ENCODE results near the gene ZNF285.

ZNF285 gene

GRCh38 chr19:44401139-44402115, at the start of gene ZNF285:
Gene ZNF285 (minus strand): TSS chr19:44401608. CDS start chr19:44397213, 4,395 bp downstream.
- Histone ChIP-seq H3K4me3 (ENCODE audit: low read depth, low read length) (peak within 1 kb of the TSS; percentile 72), H3K79me2 (no peaks in the 10 kb centered on the region), H3K36me3 (ENCODE audit: control insufficient read depth, insufficient read depth, low read length) (peaks cover 4% of the 10 kb centered on the region), H3K27me3 (ENCODE audit: control insufficient read depth, insufficient read depth, low read length) (no peaks in the 10 kb centered on the region), H3K9ac (no peak within 1 kb of the TSS), H3K27ac (no peak within 1 kb of the TSS), H3K9me3 (ENCODE audit: control insufficient read depth, low read length) (peaks cover 4% of the 10 kb centered on the region), H3K4me2 (ENCODE audit: low read length) (peak within 1 kb of the TSS; percentile 66), H2AFZ (no peak within 1 kb of the TSS), H3K4me1 (no peaks in the 10 kb centered on the region)
- TF ChIP-seq, protein P1, sequence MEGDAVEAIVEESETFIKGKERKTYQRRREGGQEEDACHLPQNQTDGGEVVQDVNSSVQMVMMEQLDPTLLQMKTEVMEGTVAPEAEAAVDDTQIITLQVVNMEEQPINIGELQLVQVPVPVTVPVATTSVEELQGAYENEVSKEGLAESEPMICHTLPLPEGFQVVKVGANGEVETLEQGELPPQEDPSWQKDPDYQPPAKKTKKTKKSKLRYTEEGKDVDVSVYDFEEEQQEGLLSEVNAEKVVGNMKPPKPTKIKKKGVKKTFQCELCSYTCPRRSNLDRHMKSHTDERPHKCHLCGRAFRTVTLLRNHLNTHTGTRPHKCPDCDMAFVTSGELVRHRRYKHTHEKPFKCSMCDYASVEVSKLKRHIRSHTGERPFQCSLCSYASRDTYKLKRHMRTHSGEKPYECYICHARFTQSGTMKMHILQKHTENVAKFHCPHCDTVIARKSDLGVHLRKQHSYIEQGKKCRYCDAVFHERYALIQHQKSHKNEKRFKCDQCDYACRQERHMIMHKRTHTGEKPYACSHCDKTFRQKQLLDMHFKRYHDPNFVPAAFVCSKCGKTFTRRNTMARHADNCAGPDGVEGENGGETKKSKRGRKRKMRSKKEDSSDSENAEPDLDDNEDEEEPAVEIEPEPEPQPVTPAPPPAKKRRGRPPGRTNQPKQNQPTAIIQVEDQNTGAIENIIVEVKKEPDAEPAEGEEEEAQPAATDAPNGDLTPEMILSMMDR (IDR thresholded peaks at IDR 0.05): no peak

- H3K4me3 ChIP-seq (ENCODE audit: low read depth, low read length): peak within 1 kb of the TSS; percentile 76
- TF ChIP-seq, protein P1 (IDR thresholded peaks at IDR 0.05): no peak
- H3K79me2 ChIP-seq: no peaks in the 10 kb centered on the region
- no peak within 1 kb of the TSS for H3K27ac ChIP-seq
- H2AFZ ChIP-seq: no peak within 1 kb of the TSS
- H3K36me3 ChIP-seq (ENCODE audit: control insufficient read depth, insufficient read depth, low read length): no peaks in the 10 kb centered on the region
- no peaks in the 10 kb centered on the region for H3K27me3 ChIP-seq (ENCODE audit: control insufficient read depth, insufficient read depth, low read length)
- no peaks in the 10 kb centered on the region for H3K9me3 ChIP-seq (ENCODE audit: control insufficient read depth, low read length)
- H3K4me2 ChIP-seq (ENCODE audit: low read length): peak within 1 kb of the TSS; percentile 80
- no peak within 1 kb of the TSS for H3K9ac ChIP-seq
- H3K4me1 ChIP-seq: no peaks in the 10 kb centered on the region
Observed at GRCh38 chr19:44447916-44448674, 46.7 kb upstream of the ZNF285 start, which contains the start of gene ZNF229. Gene ZNF229 (minus strand): TSS chr19:44448472. CDS start chr19:44442847, 5,625 bp downstream.

GRCh38 chr19:44438441-44438840, 37.0 kb upstream of the ZNF285 start:
- no peaks in the 10 kb centered on the region for H3K4me1 ChIP-seq
- no peaks in the 10 kb centered on the region for H3K79me2 ChIP-seq
- H2AFZ ChIP-seq: no peak overlapping the region
- TF ChIP-seq, protein P1 (IDR thresholded peaks at IDR 0.05): no peak
- no peak overlapping the region for H3K4me3 ChIP-seq (ENCODE audit: low read depth, low read length)
- no peaks in the 10 kb centered on the region for H3K9me3 ChIP-seq (ENCODE audit: control insufficient read depth, low read length)
- H3K27ac ChIP-seq: no peak overlapping the region
- H3K9ac ChIP-seq: no peak overlapping the region
- no peaks in the 10 kb centered on the region for H3K36me3 ChIP-seq (ENCODE audit: control insufficient read depth, insufficient read depth, low read length)
- H3K27me3 ChIP-seq (ENCODE audit: control insufficient read depth, insufficient read depth, low read length): no peaks in the 10 kb centered on the region
- H3K4me2 ChIP-seq (ENCODE audit: low read length): no peak overlapping the region

- Histone ChIP-seq H2AFZ (no peak overlapping the region), H3K27me3 (ENCODE audit: control insufficient read depth, insufficient read depth, low read length) (no peaks in the 10 kb centered on the region), H3K27ac (no peak overlapping the region), H3K36me3 (ENCODE audit: control insufficient read depth, insufficient read depth, low read length) (peaks cover 1% of the 10 kb centered on the region), H3K9ac (no peak overlapping the region), H3K4me2 (ENCODE audit: low read length) (no peak overlapping the region), H3K9me3 (ENCODE audit: control insufficient read depth, low read length) (no peaks in the 10 kb centered on the region), H3K79me2 (no peaks in the 10 kb centered on the region), H3K4me3 (ENCODE audit: low read depth, low read length) (no peak overlapping the region), H3K4me1 (no peaks in the 10 kb centered on the region)
- TF ChIP-seq, protein P1 (IDR thresholded peaks at IDR 0.05): no peak
Observed at GRCh38 chr19:44435441-44435840, 34.0 kb upstream of the ZNF285 start.

Data from parathyroid adenoma (tissue), 2 donors.